ENCODE data around the gene KCNQ5.

GRCh38 chr6:72784071-72784470 lies 162.2 kb downstream of the KCNQ5 start:
- no peak for TF ChIP-seq CTCF (conservative IDR thresholded peaks at IDR 0.05; ENCODE audit: low read depth, low read length)
- TF ChIP-seq EZH2 (IDR thresholded peaks at IDR 0.05; ENCODE audit: borderline replicate concordance, low read depth, low read length, poor library complexity, severe bottlenecking): no peak
